GM10266 (cell line): ENCODE results near the gene GP5.

Experiments used
- DNase-seq: peaks from one replicate; pipeline ENCODE4 v3.0.0; 2012; ENCODE audit errors: extremely low spot score
- TF ChIP-seq, protein P1 (sequence below): IDR thresholded peaks from 2 replicates; pipeline ENCODE4 v1.5.1; 2012; ENCODE audit warnings: mild to moderate bottlenecking, low read depth; ENCODE audit not compliant: control insufficient read depth, insufficient read depth; ENCODE audit errors: missing control alignments

Gene GP5

GRCh38 chr3:194392576-194392975 is 6.5 kb downstream of the GP5 start:
- TF ChIP-seq, protein P1, sequence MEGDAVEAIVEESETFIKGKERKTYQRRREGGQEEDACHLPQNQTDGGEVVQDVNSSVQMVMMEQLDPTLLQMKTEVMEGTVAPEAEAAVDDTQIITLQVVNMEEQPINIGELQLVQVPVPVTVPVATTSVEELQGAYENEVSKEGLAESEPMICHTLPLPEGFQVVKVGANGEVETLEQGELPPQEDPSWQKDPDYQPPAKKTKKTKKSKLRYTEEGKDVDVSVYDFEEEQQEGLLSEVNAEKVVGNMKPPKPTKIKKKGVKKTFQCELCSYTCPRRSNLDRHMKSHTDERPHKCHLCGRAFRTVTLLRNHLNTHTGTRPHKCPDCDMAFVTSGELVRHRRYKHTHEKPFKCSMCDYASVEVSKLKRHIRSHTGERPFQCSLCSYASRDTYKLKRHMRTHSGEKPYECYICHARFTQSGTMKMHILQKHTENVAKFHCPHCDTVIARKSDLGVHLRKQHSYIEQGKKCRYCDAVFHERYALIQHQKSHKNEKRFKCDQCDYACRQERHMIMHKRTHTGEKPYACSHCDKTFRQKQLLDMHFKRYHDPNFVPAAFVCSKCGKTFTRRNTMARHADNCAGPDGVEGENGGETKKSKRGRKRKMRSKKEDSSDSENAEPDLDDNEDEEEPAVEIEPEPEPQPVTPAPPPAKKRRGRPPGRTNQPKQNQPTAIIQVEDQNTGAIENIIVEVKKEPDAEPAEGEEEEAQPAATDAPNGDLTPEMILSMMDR = no peak
- DNase-seq = no peak

GRCh38 chr3:194390835-194391234 is 8.2 kb downstream of the GP5 start:
- TF ChIP-seq, protein P1 = no peak
- DNase-seq = no peak

GRCh38 chr3:194389269-194389668 is 9.8 kb downstream of the GP5 start:
- no peak for DNase-seq
- TF ChIP-seq, protein P1 = no peak

DNA sequence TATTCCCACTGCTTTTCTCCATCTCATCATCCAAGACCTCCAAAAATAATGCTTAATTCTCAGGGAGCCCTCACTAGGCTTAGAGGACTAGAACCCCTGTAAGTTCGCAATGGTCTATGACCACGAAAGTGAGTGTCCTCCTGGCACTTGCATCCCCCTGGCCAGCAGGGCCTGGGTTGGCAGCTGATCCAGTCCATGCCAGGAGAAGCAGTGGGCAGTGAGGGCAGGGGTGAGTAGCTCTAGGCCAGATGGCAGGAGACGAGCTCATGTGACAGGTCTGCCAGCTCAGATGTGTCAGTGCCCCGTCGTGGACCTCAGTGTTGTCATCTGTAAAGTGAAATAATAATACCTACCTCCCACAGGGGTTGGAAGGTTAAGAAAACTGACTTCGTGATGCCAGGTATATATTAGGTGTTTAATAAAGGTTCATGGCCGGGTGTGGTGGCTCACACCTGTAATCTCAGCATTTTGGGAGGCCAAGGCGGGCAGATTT is 11.1 kb downstream of the GP5 start:
- DNase-seq = no peak
- TF ChIP-seq, protein P1 = no peak

GRCh38 chr3:194387276-194387675 is 11.8 kb downstream of the GP5 start:
- no peak for DNase-seq
- TF ChIP-seq, protein P1 = no peak

GRCh38 chr3:194386648-194387047 is 12.4 kb downstream of the GP5 start:
- TF ChIP-seq, protein P1 = no peak
- DNase-seq = no peak

- TF ChIP-seq, protein P1 = no peak
- no peak for DNase-seq
Measured at GRCh38 chr3:194386066-194386465, 13.0 kb downstream of the GP5 start.
